ENCODE data around the gene NUP42.

NUP42 gene

DNA sequence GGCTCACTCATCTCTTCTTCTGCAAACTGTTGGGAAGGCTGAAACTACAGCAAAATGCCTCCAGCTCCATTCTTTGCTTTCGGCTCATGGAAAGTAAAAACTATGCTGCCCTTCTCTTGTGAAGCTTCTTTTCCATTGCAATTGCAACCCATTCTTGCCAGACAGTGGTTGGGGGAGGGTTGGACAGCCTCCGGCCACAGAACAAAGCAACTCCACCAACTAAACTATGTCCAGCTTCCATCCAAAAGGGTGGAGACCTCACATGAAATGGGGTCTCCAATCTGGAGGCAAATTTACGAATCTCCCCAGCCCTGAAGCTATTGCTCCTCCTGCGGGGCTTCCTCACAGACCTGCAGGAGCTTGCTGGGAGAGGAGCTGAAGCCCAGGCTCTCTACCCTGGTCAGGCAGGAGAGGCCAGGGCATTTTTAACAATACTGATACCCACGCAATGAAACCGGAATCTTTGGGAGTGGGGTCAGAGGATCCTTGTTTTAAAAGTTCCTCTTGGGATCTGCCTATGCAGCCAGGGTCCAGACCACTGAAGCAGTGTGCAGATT, 65.3 kb downstream of the NUP42 start:
- Histone ChIP-seq H3K36me3 (ENCODE audit: insufficient read depth, low read length) (no peaks in the 10 kb centered on the region), H3K27me3 (ENCODE audit: insufficient read depth, low read length, poor library complexity, severe bottlenecking) (no peaks in the 10 kb centered on the region), H3K9me2 (replicated peaks; ENCODE audit: low read depth, low read length) (no peaks in the 10 kb centered on the region), H2AFZ (ENCODE audit: low read length) (no peak overlapping the region), H3K4me1 (ENCODE audit: insufficient read depth, low read length, poor library complexity, severe bottlenecking) (no peaks in the 10 kb centered on the region), H3K9me3 (ENCODE audit: insufficient read depth, low read depth, low read length) (no peaks in the 10 kb centered on the region), H3K4me3 (ENCODE audit: low read length, poor library complexity, severe bottlenecking) (no peak overlapping the region), H3K4me2 (ENCODE audit: low read depth, low read length, poor library complexity, severe bottlenecking) (no peak overlapping the region), H4K20me1 (ENCODE audit: insufficient read depth, low read length, poor library complexity, severe bottlenecking) (no peaks in the 10 kb centered on the region), H3F3A (ENCODE audit: low read depth) (no peaks in the 10 kb centered on the region), H3K79me2 (ENCODE audit: insufficient read depth, low read length) (no peaks in the 10 kb centered on the region), H3K9ac (ENCODE audit: low read depth, low read length, poor library complexity, severe bottlenecking) (no peak overlapping the region)
- TF ChIP-seq CTCF (conservative IDR thresholded peaks at IDR 0.05; ENCODE audit: low read length) (no peak), EZH2phosphoT487 (IDR thresholded peaks at IDR 0.05; ENCODE audit: borderline replicate concordance) (no peak)

DNA sequence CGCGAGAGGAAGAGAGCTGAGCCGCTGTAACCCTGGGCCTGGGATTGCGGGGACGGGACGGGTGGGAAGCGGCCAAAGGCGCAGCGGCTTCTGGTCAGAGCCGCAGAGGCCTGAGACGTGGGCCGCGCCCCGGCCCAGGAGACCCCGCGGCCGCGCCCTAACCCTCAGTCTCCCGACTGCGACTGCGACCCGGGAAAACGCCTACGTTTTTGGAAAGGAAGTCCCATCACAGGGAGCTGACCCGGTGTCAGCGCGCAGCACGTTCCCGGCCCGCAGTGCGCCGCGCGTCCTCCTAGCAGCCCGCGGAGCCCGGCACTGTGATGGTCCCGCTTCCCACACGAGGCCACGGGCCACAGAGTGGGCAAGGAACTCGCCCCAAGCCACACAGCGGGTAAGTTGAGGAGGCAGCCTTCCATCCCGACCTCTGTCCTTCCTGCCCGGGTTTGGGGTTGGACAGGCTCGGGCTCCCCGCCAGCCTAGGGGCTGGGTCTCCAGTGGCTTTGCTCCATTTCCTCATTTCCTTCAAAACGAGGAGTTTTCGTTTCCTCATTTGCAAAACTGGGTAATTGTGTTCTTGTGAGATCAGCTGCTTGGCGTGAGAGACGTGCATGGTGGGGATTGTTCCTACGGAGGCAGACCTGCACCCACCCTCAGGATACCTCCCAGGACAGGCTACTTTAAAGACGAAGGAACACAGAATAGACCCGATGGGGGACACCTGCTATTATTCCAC, 65.9 kb downstream of the NUP42 start:
- Histone ChIP-seq H3F3A (ENCODE audit: low read depth) (no peaks in the 10 kb centered on the region), H3K4me2 (ENCODE audit: low read depth, low read length, poor library complexity, severe bottlenecking) (no peak overlapping the region), H3K79me2 (ENCODE audit: insufficient read depth, low read length) (no peaks in the 10 kb centered on the region), H3K27me3 (ENCODE audit: insufficient read depth, low read length, poor library complexity, severe bottlenecking) (no peaks in the 10 kb centered on the region), H3K36me3 (ENCODE audit: insufficient read depth, low read length) (no peaks in the 10 kb centered on the region), H3K4me1 (ENCODE audit: insufficient read depth, low read length, poor library complexity, severe bottlenecking) (no peaks in the 10 kb centered on the region), H3K4me3 (ENCODE audit: low read length, poor library complexity, severe bottlenecking) (no peak overlapping the region), H3K9me2 (replicated peaks; ENCODE audit: low read depth, low read length) (no peaks in the 10 kb centered on the region), H3K9ac (ENCODE audit: low read depth, low read length, poor library complexity, severe bottlenecking) (no peak overlapping the region), H3K9me3 (ENCODE audit: insufficient read depth, low read depth, low read length) (no peaks in the 10 kb centered on the region), H4K20me1 (ENCODE audit: insufficient read depth, low read length, poor library complexity, severe bottlenecking) (no peaks in the 10 kb centered on the region), H2AFZ (ENCODE audit: low read length) (no peak overlapping the region)
- TF ChIP-seq CTCF (conservative IDR thresholded peaks at IDR 0.05; ENCODE audit: low read length) (no peak), EZH2phosphoT487 (IDR thresholded peaks at IDR 0.05; ENCODE audit: borderline replicate concordance) (no peak)

- Histone ChIP-seq H3K79me2 (ENCODE audit: insufficient read depth, low read length) (no peaks in the 10 kb centered on the region), H3K4me1 (ENCODE audit: insufficient read depth, low read length, poor library complexity, severe bottlenecking) (no peaks in the 10 kb centered on the region), H3K36me3 (ENCODE audit: insufficient read depth, low read length) (no peaks in the 10 kb centered on the region), H3K4me2 (ENCODE audit: low read depth, low read length, poor library complexity, severe bottlenecking) (no peak overlapping the region), H3K9me2 (replicated peaks; ENCODE audit: low read depth, low read length) (no peaks in the 10 kb centered on the region), H2AFZ (ENCODE audit: low read length) (no peak overlapping the region), H3K9ac (ENCODE audit: low read depth, low read length, poor library complexity, severe bottlenecking) (no peak overlapping the region), H3K27me3 (ENCODE audit: insufficient read depth, low read length, poor library complexity, severe bottlenecking) (no peaks in the 10 kb centered on the region), H3K9me3 (ENCODE audit: insufficient read depth, low read depth, low read length) (no peaks in the 10 kb centered on the region), H3F3A (ENCODE audit: low read depth) (no peaks in the 10 kb centered on the region), H4K20me1 (ENCODE audit: insufficient read depth, low read length, poor library complexity, severe bottlenecking) (no peaks in the 10 kb centered on the region), H3K4me3 (ENCODE audit: low read length, poor library complexity, severe bottlenecking) (no peak overlapping the region)
- TF ChIP-seq CTCF (conservative IDR thresholded peaks at IDR 0.05; ENCODE audit: low read length) (no peak), EZH2phosphoT487 (IDR thresholded peaks at IDR 0.05; ENCODE audit: borderline replicate concordance) (no peak)
Measured at GRCh38 chr7:23249486-23249885, 67.6 kb downstream of the NUP42 start.

All from Loucy (cell line).